ENCODE data around the gene IL4I1.

IL4I1 gene

GRCh38 chr19:49843265-49843664 lies 53.4 kb downstream of the IL4I1 start:
- DNase-seq (ENCODE audit: low read depth) = peak; percentile 83
- H3K4me3 ChIP-seq (ENCODE audit: low read depth, low read length) = no peak overlapping the region
- TF ChIP-seq MAX (IDR thresholded peaks at IDR 0.05; ENCODE audit: low read depth, low read length) = no peak
- no peak for TF ChIP-seq MYC (IDR thresholded peaks at IDR 0.05; ENCODE audit: low read depth, low read length)
- TF ChIP-seq POLR2A (IDR thresholded peaks at IDR 0.05; ENCODE audit: extremely low read depth, insufficient read length) = no peak
- no peak for TF ChIP-seq CTCF (IDR thresholded peaks at IDR 0.05; ENCODE audit: low read depth, low read length)

- TF ChIP-seq CTCF (IDR thresholded peaks at IDR 0.05; ENCODE audit: low read depth, low read length) (no peak), POLR2A (IDR thresholded peaks at IDR 0.05; ENCODE audit: extremely low read depth, insufficient read length) (no peak), MAX (IDR thresholded peaks at IDR 0.05; ENCODE audit: low read depth, low read length) (no peak), MYC (IDR thresholded peaks at IDR 0.05; ENCODE audit: low read depth, low read length) (no peak)
- H3K4me3 ChIP-seq (ENCODE audit: low read depth, low read length) = no peak overlapping the region
- DNase-seq (ENCODE audit: low read depth) = no peak
Observed at GRCh38 chr19:49840736-49841249, 55.9 kb downstream of the IL4I1 start.

GRCh38 chr19:49840321-49840720 lies 56.4 kb downstream of the IL4I1 start:
- no peak overlapping the region for H3K4me3 ChIP-seq (ENCODE audit: low read depth, low read length)
- TF ChIP-seq CTCF (IDR thresholded peaks at IDR 0.05; ENCODE audit: low read depth, low read length) (no peak), MYC (IDR thresholded peaks at IDR 0.05; ENCODE audit: low read depth, low read length) (no peak), POLR2A (IDR thresholded peaks at IDR 0.05; ENCODE audit: extremely low read depth, insufficient read length) (no peak), MAX (IDR thresholded peaks at IDR 0.05; ENCODE audit: low read depth, low read length) (no peak)
- DNase-seq (ENCODE audit: low read depth) = no peak

- H3K4me3 ChIP-seq (ENCODE audit: low read depth, low read length) = no peak overlapping the region
- no peak for DNase-seq (ENCODE audit: low read depth)
- TF ChIP-seq MYC (IDR thresholded peaks at IDR 0.05; ENCODE audit: low read depth, low read length) = no peak
- no peak for TF ChIP-seq POLR2A (IDR thresholded peaks at IDR 0.05; ENCODE audit: extremely low read depth, insufficient read length)
- TF ChIP-seq MAX (IDR thresholded peaks at IDR 0.05; ENCODE audit: low read depth, low read length) = no peak
- TF ChIP-seq CTCF (IDR thresholded peaks at IDR 0.05; ENCODE audit: low read depth, low read length) = no peak
Observed at GRCh38 chr19:49839713-49840112, 57.0 kb downstream of the IL4I1 start.

All from NB4 (cell line).